ENCODE data around the gene ADAM8. TPM values are rescaled to one million over a fixed set of nuclear protein-coding genes. Genes with fewer than 3 reads are reported as not detected.

ADAM8 gene
- total and polyA plus RNA-seq, 10 of the 15 experiments (the other 5 are each of a cell fraction or from before 2014, with no cell fraction given): 0.37 to 92.7 (median 21.7) TPM

- intact Hi-C loops (cut with micrococcal nuclease; ENCODE audit: unreplicated experiment) (no loop called here), in situ Hi-C loops (cut with MboI) (no loop called here)
- no peaks in the 10 kb centered on the region for H4K20me1 ChIP-seq (ENCODE audit: control insufficient read depth, insufficient read depth)
- WGBS (ENCODE audit: insufficient coverage, insufficient replicate concordance, low lambda C conversion rate, missing lambda C conversion rate): 24% methylated on average over 89 of the region's 103 CpGs
- no peak overlapping the region for H2AFZ ChIP-seq (ENCODE audit: control insufficient read depth, low read depth, low read length)
- no TSS peak for BruUV-seq (replicated peaks)
- no peak overlapping the region for H3K4me2 ChIP-seq (ENCODE audit: control insufficient read depth, insufficient read depth)
- no peak overlapping the region for H3K4me3 ChIP-seq
- DNase-seq (ENCODE audit: low read depth, low spot score): no peak
- H3K9ac ChIP-seq (ENCODE audit: control insufficient read depth, insufficient read depth, low read length): no peak overlapping the region
- ATAC-seq: no peak
- ChIA-PET SMC1A (ENCODE audit: uncharacterized antibody, unreplicated experiment) (no interaction called here), POLR2A (no interaction called here), RAD21 (ENCODE audit: unreplicated experiment) (no interaction called here), CTCF (no interaction called here)
- TF ChIP-seq SPI1 (IDR thresholded peaks at IDR 0.05; ENCODE audit: borderline replicate concordance, insufficient read depth, low read depth, low read length): no peak
- no peak for TF ChIP-seq POLR2AphosphoS2 (IDR thresholded peaks at IDR 0.05; ENCODE audit: low read depth, low read length)
- no peak for TF ChIP-seq IRF4 (IDR thresholded peaks at IDR 0.05; ENCODE audit: low read depth, low read length)
- TF ChIP-seq SIX5 (IDR thresholded peaks at IDR 0.05; ENCODE audit: low read depth, low read length, severe bottlenecking): no peak
- TF ChIP-seq IKZF2 (IDR thresholded peaks at IDR 0.05): no peak
- no peak for TF ChIP-seq NR2C1 (IDR thresholded peaks at IDR 0.05)
- TF ChIP-seq SRF (IDR thresholded peaks at IDR 0.05; ENCODE audit: low read depth in 2 of 2, low read length in 2 of 2): no peak
- no peak for TF ChIP-seq SMAD5 (IDR thresholded peaks at IDR 0.05; ENCODE audit: low read depth)
- H3K4me1 ChIP-seq (ENCODE audit: control insufficient read depth, insufficient read depth, low read length): peaks cover 7% of the 10 kb centered on the region
- no peaks in the 10 kb centered on the region for H3K79me2 ChIP-seq (ENCODE audit: control insufficient read depth, insufficient read depth, low read length)
- no peaks in the 10 kb centered on the region for H3K36me3 ChIP-seq (ENCODE audit: control insufficient read depth in 2 of 2, insufficient read depth in 2 of 2, low read length in 1 of 2)
- H3K27me3 ChIP-seq (replicated peaks in 1 of 2; ENCODE audit: control insufficient read depth in 2 of 2, insufficient read depth in 2 of 2, low read length in 1 of 2): no peaks in the 10 kb centered on the region; a peak in 3 of 4 replicates
- H3K27ac ChIP-seq (ENCODE audit: control insufficient read depth, insufficient read depth): no peak overlapping the region
- H3K9me3 ChIP-seq (replicated peaks; ENCODE audit: control insufficient read depth, insufficient read depth, low read length): no peaks in the 10 kb centered on the region
- no peak for FAIRE-seq
Measured at GRCh38 chr10:133236401-133237240, 40.0 kb downstream of the ADAM8 start.

GRCh38 chr10:133235932-133236331 lies 40.7 kb downstream of the ADAM8 start:
- Histone ChIP-seq H3K4me3 (no peak overlapping the region), H3K4me1 (ENCODE audit: control insufficient read depth, insufficient read depth, low read length) (peaks cover under 1% of the 10 kb centered on the region), H3K9me3 (replicated peaks; ENCODE audit: control insufficient read depth, insufficient read depth, low read length) (no peaks in the 10 kb centered on the region), H3K79me2 (ENCODE audit: control insufficient read depth, insufficient read depth, low read length) (no peaks in the 10 kb centered on the region), H4K20me1 (ENCODE audit: control insufficient read depth, insufficient read depth) (no peaks in the 10 kb centered on the region), H3K27ac (ENCODE audit: control insufficient read depth, insufficient read depth) (no peak overlapping the region), H3K27me3 (replicated peaks in 1 of 2; ENCODE audit: control insufficient read depth in 2 of 2, insufficient read depth in 2 of 2, low read length in 1 of 2) (no peaks in the 10 kb centered on the region; a peak in 3 of 4 replicates), H3K36me3 (ENCODE audit: control insufficient read depth in 2 of 2, insufficient read depth in 2 of 2, low read length in 1 of 2) (no peaks in the 10 kb centered on the region), H3K9ac (ENCODE audit: control insufficient read depth, insufficient read depth, low read length) (no peak overlapping the region), H3K4me2 (ENCODE audit: control insufficient read depth, insufficient read depth) (no peak overlapping the region), H2AFZ (ENCODE audit: control insufficient read depth, low read depth, low read length) (no peak overlapping the region)
- RAD21 ChIA-PET (ENCODE audit: unreplicated experiment): no interaction called here
- no peak for DNase-seq (ENCODE audit: low read depth, low spot score)
- intact Hi-C loops (cut with micrococcal nuclease; ENCODE audit: unreplicated experiment): no loop called here
- TF ChIP-seq RCOR1 (conservative IDR thresholded peaks at IDR 0.05; ENCODE audit: low read depth, low read length) (no peak), NBN (IDR thresholded peaks at IDR 0.05) (no peak), CHD2 (IDR thresholded peaks at IDR 0.05; ENCODE audit: borderline replicate concordance, low read depth, low read length) (no peak), MXI1 (IDR thresholded peaks at IDR 0.05; ENCODE audit: low read depth, low read length) (no peak), PML (IDR thresholded peaks at IDR 0.05; ENCODE audit: low read length) (no peak), MYB (IDR thresholded peaks at IDR 0.05; ENCODE audit: borderline replicate concordance, low read depth, low read length) (no peak), IRF4 (IDR thresholded peaks at IDR 0.05; ENCODE audit: low read depth, low read length) (no peak), CBX5 (IDR thresholded peaks at IDR 0.05; ENCODE audit: low read depth) (no peak)
- ATAC-seq: no peak
- WGBS (ENCODE audit: insufficient coverage, insufficient replicate concordance, low lambda C conversion rate, missing lambda C conversion rate): 4% methylated on average over 15 of the region's 18 CpGs
- POLR2A ChIA-PET: no interaction called here
- in situ Hi-C loops (cut with MboI): no loop called here
- no TSS peak for BruUV-seq (replicated peaks)
- CTCF ChIA-PET: no interaction called here
- no peak for FAIRE-seq
- SMC1A ChIA-PET (ENCODE audit: uncharacterized antibody, unreplicated experiment): no interaction called here
